ENCODE data around the gene ZNF606.

ZNF606 gene

GRCh38 chr19:57941593-57941992 lies 61.0 kb downstream of the ZNF606 start:
- peak overlapping the region in 1 of 2 donors; percentile 4 for H3K4me3 ChIP-seq (ENCODE audit: low read length in 2 of 2)
- no peak overlapping the region for H3K9ac ChIP-seq (ENCODE audit: low read depth in 1 of 2, low read length in 2 of 2)
- H3K27ac ChIP-seq (ENCODE audit: low read depth in 2 of 2, low read length in 2 of 2) = no peak overlapping the region
- peaks cover 1 to 6% of the 10 kb centered on the region in 2 donors for H3K4me1 ChIP-seq (ENCODE audit: control insufficient read depth in 2 of 2, insufficient read depth in 2 of 2, low read length in 2 of 2)
- H3K36me3 ChIP-seq (ENCODE audit: control insufficient read depth in 2 of 2, insufficient read depth in 2 of 2, low read length in 2 of 2) = peaks cover 38 to 39% of the 10 kb centered on the region in 2 donors
- peaks cover 44 to 62% of the 10 kb centered on the region in 2 donors for H3K9me3 ChIP-seq (ENCODE audit: control insufficient read depth in 2 of 2, low read length in 2 of 2)
- no peaks in the 10 kb centered on the region for H3K27me3 ChIP-seq (ENCODE audit: control insufficient read depth in 2 of 2, insufficient read depth in 2 of 2, low read length in 2 of 2)

GRCh38 chr19:57935731-57936130 lies 66.9 kb downstream of the ZNF606 start:
- H3K4me1 ChIP-seq (ENCODE audit: control insufficient read depth in 2 of 2, insufficient read depth in 2 of 2, low read length in 2 of 2) = no peaks in the 10 kb centered on the region
- H3K9ac ChIP-seq (ENCODE audit: low read depth in 1 of 2, low read length in 2 of 2) = no peak overlapping the region
- peaks cover under 1 to 3% of the 10 kb centered on the region in 2 donors for H3K36me3 ChIP-seq (ENCODE audit: control insufficient read depth in 2 of 2, insufficient read depth in 2 of 2, low read length in 2 of 2)
- H3K27me3 ChIP-seq (ENCODE audit: control insufficient read depth in 2 of 2, insufficient read depth in 2 of 2, low read length in 2 of 2) = no peaks in the 10 kb centered on the region
- H3K4me3 ChIP-seq (ENCODE audit: low read length in 2 of 2) = peak overlapping the region in 1 of 2 donors; percentile 70
- no peak overlapping the region for H3K27ac ChIP-seq (ENCODE audit: low read depth in 2 of 2, low read length in 2 of 2)
- H3K9me3 ChIP-seq (ENCODE audit: control insufficient read depth in 2 of 2, low read length in 2 of 2) = peaks cover 24 to 31% of the 10 kb centered on the region in 2 donors

GRCh38 chr19:57934820-57935665 lies 67.6 kb downstream of the ZNF606 start, which contains the start of gene ZNF418:
TSS of gene ZNF418 (minus strand) at chr19:57935402. CDS start at chr19:57933822, 1,580 bp downstream.
- peaks cover 24 to 31% of the 10 kb centered on the region in 2 donors for H3K9me3 ChIP-seq (ENCODE audit: control insufficient read depth in 2 of 2, low read length in 2 of 2)
- H3K4me1 ChIP-seq (ENCODE audit: control insufficient read depth in 2 of 2, insufficient read depth in 2 of 2, low read length in 2 of 2) = no peaks in the 10 kb centered on the region
- H3K27me3 ChIP-seq (ENCODE audit: control insufficient read depth in 2 of 2, insufficient read depth in 2 of 2, low read length in 2 of 2) = no peaks in the 10 kb centered on the region
- H3K4me3 ChIP-seq (ENCODE audit: low read length in 2 of 2) = peak within 1 kb of the TSS; percentile 60 to 70
- no peak within 1 kb of the TSS for H3K27ac ChIP-seq (ENCODE audit: low read depth in 2 of 2, low read length in 2 of 2)
- H3K9ac ChIP-seq (ENCODE audit: low read depth in 1 of 2, low read length in 2 of 2) = peak within 1 kb of the TSS; percentile 41 to 50
- H3K36me3 ChIP-seq (ENCODE audit: control insufficient read depth in 2 of 2, insufficient read depth in 2 of 2, low read length in 2 of 2) = peaks cover 3 to 4% of the 10 kb centered on the region in 2 donors

- Histone ChIP-seq H3K36me3 (ENCODE audit: control insufficient read depth in 2 of 2, insufficient read depth in 2 of 2, low read length in 2 of 2) (peaks cover 13 to 16% of the 10 kb centered on the region in 2 donors), H3K4me1 (ENCODE audit: control insufficient read depth in 2 of 2, insufficient read depth in 2 of 2, low read length in 2 of 2) (no peaks in the 10 kb centered on the region), H3K9me3 (ENCODE audit: control insufficient read depth in 2 of 2, low read length in 2 of 2) (peaks cover 12 to 19% of the 10 kb centered on the region in 2 donors), H3K9ac (ENCODE audit: low read depth in 1 of 2, low read length in 2 of 2) (no peak overlapping the region), H3K27ac (ENCODE audit: low read depth in 2 of 2, low read length in 2 of 2) (no peak overlapping the region), H3K4me3 (ENCODE audit: low read length in 2 of 2) (no peak overlapping the region), H3K27me3 (ENCODE audit: control insufficient read depth in 2 of 2, insufficient read depth in 2 of 2, low read length in 2 of 2) (no peaks in the 10 kb centered on the region)
Measured at GRCh38 chr19:57927587-57927986, 75.0 kb downstream of the ZNF606 start.

Measured in mucosa of rectum (tissue), 2 donors.